HG02759 (cell line): Measurements from ENCODE around the gene ZNF107.
"Not testable (repeated sequence)": the region's sequence is repeated elsewhere in the genome, so short reads cannot be mapped to it uniquely, and the experiment has no call there.

ENCODE experiments used
- ATAC-seq: cut with Tn5 transposase; IDR thresholded peaks from one replicate; pipeline ENCODE4 v1.9.1; 2021; ENCODE audit warnings: mild to moderate bottlenecking, moderate library complexity; ENCODE audit not compliant: unreplicated experiment

ZNF107 gene

GRCh38 chr7:64642875-64643274 lies 23.1 kb upstream of the ZNF107 start:
- no peak for ATAC-seq

- ATAC-seq = no peak
These were observed 22.4 kb upstream of the ZNF107 start for GRCh38 chr7:64643566-64643965.

- ATAC-seq = no peak
These were observed 14.7 kb upstream of the ZNF107 start for GRCh38 chr7:64651203-64651602.

- no peak for ATAC-seq
These were observed 14.2 kb upstream of the ZNF107 start for GRCh38 chr7:64651632-64652165.

GRCh38 chr7:64653721-64654401 lies 12.1 kb upstream of the ZNF107 start:
- no peak for ATAC-seq

GRCh38 chr7:64654796-64655548 lies 11.0 kb upstream of the ZNF107 start:
- ATAC-seq = no peak

- no peak for ATAC-seq
These were observed 10.1 kb upstream of the ZNF107 start for GRCh38 chr7:64655811-64656210.

GRCh38 chr7:64656489-64656888 lies 9.4 kb upstream of the ZNF107 start:
- ATAC-seq = no peak

GRCh38 chr7:64662091-64662490 lies 3.8 kb upstream of the ZNF107 start:
- ATAC-seq = not testable (repeated sequence)

GRCh38 chr7:64666663-64667050 lies 724 bp downstream of the ZNF107 start:
- ATAC-seq = no peak

GRCh38 chr7:64667311-64667710 lies 1.4 kb downstream of the ZNF107 start:
- ATAC-seq = no peak

- no peak for ATAC-seq
These were observed 6.5 kb downstream of the ZNF107 start for GRCh38 chr7:64672414-64672813.

- ATAC-seq = no peak
These were observed 19.2 kb downstream of the ZNF107 start for GRCh38 chr7:64685091-64685490.

- no peak for ATAC-seq
These were observed 19.8 kb downstream of the ZNF107 start for GRCh38 chr7:64685741-64686140.

- ATAC-seq = no peak
These were observed 20.7 kb downstream of the ZNF107 start for GRCh38 chr7:64686493-64687184.

GRCh38 chr7:64687249-64687648 lies 21.3 kb downstream of the ZNF107 start:
- no peak for ATAC-seq

- no peak for ATAC-seq
These were observed 23.1 kb downstream of the ZNF107 start for GRCh38 chr7:64688988-64689387.

GRCh38 chr7:64691831-64692230 lies 25.9 kb downstream of the ZNF107 start:
- no peak for ATAC-seq

GRCh38 chr7:64697863-64698262 lies 31.9 kb downstream of the ZNF107 start:
- ATAC-seq = not testable (repeated sequence)

GRCh38 chr7:64706625-64707292 lies 40.8 kb downstream of the ZNF107 start:
- ATAC-seq = no peak

GRCh38 chr7:64717896-64718295 lies 52.0 kb downstream of the ZNF107 start:
- not testable (repeated sequence) for ATAC-seq
